Fibroblast of skin of scalp (primary cell): Measurements from ENCODE around the gene ULK4. TPM values are rescaled to one million over a fixed set of nuclear protein-coding genes. Genes with fewer than 3 reads are reported as not detected.
"Not testable (repeated sequence)": the region's sequence is repeated elsewhere in the genome, so short reads cannot be mapped to it uniquely, and the experiment has no call there.

Source experiments
- DNase-seq: peaks from one replicate; pipeline ENCODE4 v3.0.0-alpha.2; 2013
- polyA plus RNA-seq, 2 experiments: library from polyadenylated mRNA; unstranded; fragments of 120-200 nt; gene quantifications; one replicate each; pipeline ENCODE4 v1.2.1, GENCODE V29; 2013; ENCODE audit not compliant: insufficient read length in 2 of 2

ULK4 gene
- polyA plus RNA-seq (2013, experiment 1 of 2; ENCODE audit: insufficient read length): 4.9 TPM
- polyA plus RNA-seq (2013, experiment 2 of 2; ENCODE audit: insufficient read length): 5.3 TPM

- peak; percentile 100 for DNase-seq
Observed at GRCh38 chr3:41961751-41962679, at the start of gene ULK4. ULK4 (minus strand) TSS chr3:41962103; CDS start chr3:41954759, 7,344 bp downstream.

GRCh38 chr3:42010530-42010929 lies 48.6 kb upstream of the ULK4 start:
- no peak for DNase-seq

- no peak for DNase-seq
Observed at GRCh38 chr3:42009456-42009855, 47.6 kb upstream of the ULK4 start.

- no peak for DNase-seq
Observed at GRCh38 chr3:42007785-42008184, 45.9 kb upstream of the ULK4 start.

GRCh38 chr3:42005401-42005800 lies 43.5 kb upstream of the ULK4 start:
- no peak for DNase-seq

- DNase-seq: no peak
Observed at GRCh38 chr3:42002790-42003189, 40.9 kb upstream of the ULK4 start.

GRCh38 chr3:42001777-42002176 lies 39.9 kb upstream of the ULK4 start:
- DNase-seq: no peak

- DNase-seq: no peak
Observed at GRCh38 chr3:41999909-42000308, 38.0 kb upstream of the ULK4 start.

GRCh38 chr3:41997702-41998550 lies 36.0 kb upstream of the ULK4 start:
- peak; percentile 37 for DNase-seq

GRCh38 chr3:41991437-41991836 lies 29.5 kb upstream of the ULK4 start:
- no peak for DNase-seq

GRCh38 chr3:41989518-41989917 lies 27.6 kb upstream of the ULK4 start:
- no peak for DNase-seq

GRCh38 chr3:41987627-41988026 lies 25.7 kb upstream of the ULK4 start:
- no peak for DNase-seq

GRCh38 chr3:41986561-41986960 lies 24.7 kb upstream of the ULK4 start:
- no peak for DNase-seq

- DNase-seq: no peak
Observed at GRCh38 chr3:41985018-41985417, 23.1 kb upstream of the ULK4 start.

- DNase-seq: not testable (repeated sequence)
Observed at GRCh38 chr3:41983091-41983490, 21.2 kb upstream of the ULK4 start.

- DNase-seq: not testable (repeated sequence)
Observed at GRCh38 chr3:41977401-41977800, 15.5 kb upstream of the ULK4 start.

- no peak for DNase-seq
Observed at GRCh38 chr3:41975416-41976103, 13.7 kb upstream of the ULK4 start.

- no peak for DNase-seq
Observed at GRCh38 chr3:41974223-41974622, 12.3 kb upstream of the ULK4 start.

GRCh38 chr3:41972802-41973201 lies 10.9 kb upstream of the ULK4 start:
- no peak for DNase-seq

- DNase-seq: no peak
Observed at GRCh38 chr3:41966206-41966605, 4.3 kb upstream of the ULK4 start.

- no peak for DNase-seq
Observed at GRCh38 chr3:41963823-41964222, 1.9 kb upstream of the ULK4 start.
